HG02759 (cell line): ENCODE measurements around the gene ZBTB39.

ENCODE experiments used
- ATAC-seq: cut with Tn5 transposase; IDR thresholded peaks from one replicate; pipeline ENCODE4 v1.9.1; 2021; ENCODE audit warnings: mild to moderate bottlenecking, moderate library complexity; ENCODE audit not compliant: unreplicated experiment

The ZBTB39 gene

GRCh38 chr12:56951582-56952339 lies 54.6 kb downstream of the ZBTB39 start:
- ATAC-seq: no peak

DNA sequence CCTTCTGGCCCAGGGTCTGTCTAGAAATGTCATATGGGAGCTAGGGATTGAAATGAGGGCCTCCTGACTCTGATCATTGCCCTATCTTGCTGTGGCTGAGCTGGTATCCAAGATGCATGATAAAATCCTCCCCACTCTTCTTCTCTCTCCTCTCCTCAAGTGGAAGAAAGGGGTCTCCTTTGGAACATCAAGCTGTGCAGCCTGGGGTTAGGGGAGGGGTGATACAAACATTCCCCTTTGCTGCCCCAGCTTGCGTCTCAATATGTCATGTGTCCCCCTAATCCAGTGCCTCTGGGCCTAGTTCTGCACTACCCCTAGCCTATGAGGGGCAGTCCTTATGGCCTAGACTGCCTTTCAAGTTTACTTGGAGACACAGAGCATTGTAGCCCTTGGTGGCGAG lies 57.5 kb downstream of the ZBTB39 start:
- ATAC-seq: no peak
